GM12892 (cell line): ENCODE measurements around the gene PLA2G3.

Source experiments
- POLR2A ChIP-seq: IDR thresholded peaks from 2 replicates; pipeline ENCODE4 v1.6.1; 2011; ENCODE audit warnings: low read depth, low read length, control low read depth
- POLR2AphosphoS5 ChIP-seq: IDR thresholded peaks from 2 replicates; pipeline ENCODE4 v1.6.1; 2011; ENCODE audit warnings: low read depth, low read length, control low read depth

DNA sequence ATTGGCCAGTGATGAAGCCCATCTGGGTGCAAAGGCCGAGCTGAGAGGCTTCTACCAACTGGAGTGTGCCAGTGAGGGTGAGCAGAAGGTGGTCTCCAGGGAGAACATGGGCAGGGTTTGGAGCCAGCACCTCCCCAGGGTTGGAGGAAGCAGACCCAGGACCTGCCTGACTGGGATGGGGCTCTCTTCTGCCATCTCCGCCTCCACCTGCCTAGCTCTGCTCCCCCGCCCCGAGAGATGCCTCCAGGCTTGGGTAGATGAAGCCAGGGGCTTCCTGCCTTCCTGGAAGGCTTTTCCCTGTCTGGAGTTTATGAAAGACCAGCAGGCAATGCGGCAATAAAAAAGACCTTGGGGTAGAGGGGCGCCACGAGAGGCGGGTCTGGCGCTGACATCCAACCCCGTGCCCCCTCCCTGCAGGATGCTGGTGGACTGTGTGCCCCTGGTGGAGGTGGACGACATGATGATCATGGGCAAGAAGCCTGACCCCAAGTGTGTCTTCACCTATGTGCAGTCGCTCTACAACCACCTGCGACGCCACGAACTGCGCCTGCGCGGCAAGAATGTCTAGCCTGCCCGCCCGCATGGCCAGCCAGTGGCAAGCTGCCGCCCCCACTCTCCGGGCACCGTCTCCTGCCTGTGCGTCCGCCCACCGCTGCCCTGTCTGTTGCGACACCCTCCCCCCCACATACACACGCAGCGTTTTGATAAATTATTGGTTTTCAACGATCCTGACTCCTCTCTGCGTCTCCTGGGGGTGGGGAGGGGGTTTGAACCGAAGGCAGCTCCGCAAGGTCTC is 36.2 kb downstream of the PLA2G3 start:
- TF ChIP-seq POLR2A (no peak), POLR2AphosphoS5 (no peak)
